ENCODE data around the gene NRXN3. TPM values are rescaled to one million over a fixed set of nuclear protein-coding genes. Genes with fewer than 3 reads are reported as not detected.

The NRXN3 gene
- total and polyA plus RNA-seq, 2 of the 13 experiments (the other 11 are each of a cell fraction or from before 2014, with no cell fraction given), result 0.03 TPM; not detected in 1

DNA sequence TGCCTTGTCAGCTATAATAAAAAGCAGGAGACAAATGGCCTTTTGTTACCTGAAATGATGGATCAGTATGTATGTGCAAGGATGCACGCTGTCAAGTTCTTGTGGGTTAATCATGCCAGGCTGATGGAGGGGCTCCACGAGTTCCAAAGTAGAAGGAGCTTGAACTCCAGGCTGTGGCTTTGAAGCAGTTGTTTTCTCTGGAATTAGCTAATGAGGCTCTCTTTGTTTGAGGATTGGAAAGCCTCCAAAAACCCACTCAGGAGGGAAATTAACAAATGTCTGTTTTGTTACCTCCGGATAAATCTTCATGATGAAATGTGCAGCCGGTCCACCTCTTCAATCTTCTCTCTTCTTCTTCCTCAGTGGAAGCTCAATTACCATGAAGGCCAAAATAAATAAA is 1435.7 kb downstream of the NRXN3 start:
- no peak overlapping the region for H3K27ac ChIP-seq (ENCODE audit: extremely low read length, insufficient read depth, low read length)
- DNase-seq (ENCODE audit: low spot score), result no peak
- H3K4me2 ChIP-seq (ENCODE audit: low read depth, low read length), result no peak overlapping the region
- ATAC-seq, result no peak
- BruUV-seq (replicated peaks), result no TSS peak
- no peaks in the 10 kb centered on the region for H3K36me3 ChIP-seq (replicated peaks in 1 of 2; ENCODE audit: control insufficient read depth in 1 of 2, insufficient read depth in 2 of 2, low read length in 2 of 2)
- no peaks in the 10 kb centered on the region for H3K4me1 ChIP-seq (ENCODE audit: insufficient read depth, low read length)
- ChIA-PET CTCF (ENCODE audit: low intra/inter-chr PET ratio, low total read pairs) (no interaction called here), POLR2A (no interaction called here)
- intact Hi-C loops (cut with micrococcal nuclease; ENCODE audit: unreplicated experiment) (no loop called here), in situ Hi-C loops (cut with HindIII; ENCODE audit: extremely low pct_ligation_motif_present, low pct_unique_long_range_greater_than_20kb) (no loop called here)
- no peaks in the 10 kb centered on the region for H3K79me2 ChIP-seq (ENCODE audit: insufficient read depth, low read length)
- no peak for FAIRE-seq
- 4% methylated on average over 4 of the region's 4 CpGs for WGBS (ENCODE audit: low lambda C conversion rate)
- H3K27me3 ChIP-seq (ENCODE audit: control insufficient read depth in 1 of 2, insufficient read depth in 2 of 2, low read length in 2 of 2), result no peaks in the 10 kb centered on the region
- no peak overlapping the region for H2AFZ ChIP-seq (ENCODE audit: low read length)
- H3K9ac ChIP-seq (ENCODE audit: insufficient read depth, low read depth, low read length), result no peak overlapping the region
- H3K4me3 ChIP-seq (replicated peaks in 1 of 3; ENCODE audit: insufficient read depth in 1 of 3, low read depth in 2 of 3, low read length in 3 of 3), result no peak overlapping the region
- no peaks in the 10 kb centered on the region for H4K20me1 ChIP-seq (ENCODE audit: insufficient read depth, low read length)
- TF ChIP-seq, protein P1, sequence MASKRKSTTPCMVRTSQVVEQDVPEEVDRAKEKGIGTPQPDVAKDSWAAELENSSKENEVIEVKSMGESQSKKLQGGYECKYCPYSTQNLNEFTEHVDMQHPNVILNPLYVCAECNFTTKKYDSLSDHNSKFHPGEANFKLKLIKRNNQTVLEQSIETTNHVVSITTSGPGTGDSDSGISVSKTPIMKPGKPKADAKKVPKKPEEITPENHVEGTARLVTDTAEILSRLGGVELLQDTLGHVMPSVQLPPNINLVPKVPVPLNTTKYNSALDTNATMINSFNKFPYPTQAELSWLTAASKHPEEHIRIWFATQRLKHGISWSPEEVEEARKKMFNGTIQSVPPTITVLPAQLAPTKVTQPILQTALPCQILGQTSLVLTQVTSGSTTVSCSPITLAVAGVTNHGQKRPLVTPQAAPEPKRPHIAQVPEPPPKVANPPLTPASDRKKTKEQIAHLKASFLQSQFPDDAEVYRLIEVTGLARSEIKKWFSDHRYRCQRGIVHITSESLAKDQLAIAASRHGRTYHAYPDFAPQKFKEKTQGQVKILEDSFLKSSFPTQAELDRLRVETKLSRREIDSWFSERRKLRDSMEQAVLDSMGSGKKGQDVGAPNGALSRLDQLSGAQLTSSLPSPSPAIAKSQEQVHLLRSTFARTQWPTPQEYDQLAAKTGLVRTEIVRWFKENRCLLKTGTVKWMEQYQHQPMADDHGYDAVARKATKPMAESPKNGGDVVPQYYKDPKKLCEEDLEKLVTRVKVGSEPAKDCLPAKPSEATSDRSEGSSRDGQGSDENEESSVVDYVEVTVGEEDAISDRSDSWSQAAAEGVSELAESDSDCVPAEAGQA (IDR thresholded peaks at IDR 0.05; ENCODE audit: low read depth), result no peak
- TF ChIP-seq, protein P1 (CRISPR knock-in tag; IDR thresholded peaks at IDR 0.05; ENCODE audit: borderline replicate concordance), result no peak
- TF ChIP-seq, protein P2, sequence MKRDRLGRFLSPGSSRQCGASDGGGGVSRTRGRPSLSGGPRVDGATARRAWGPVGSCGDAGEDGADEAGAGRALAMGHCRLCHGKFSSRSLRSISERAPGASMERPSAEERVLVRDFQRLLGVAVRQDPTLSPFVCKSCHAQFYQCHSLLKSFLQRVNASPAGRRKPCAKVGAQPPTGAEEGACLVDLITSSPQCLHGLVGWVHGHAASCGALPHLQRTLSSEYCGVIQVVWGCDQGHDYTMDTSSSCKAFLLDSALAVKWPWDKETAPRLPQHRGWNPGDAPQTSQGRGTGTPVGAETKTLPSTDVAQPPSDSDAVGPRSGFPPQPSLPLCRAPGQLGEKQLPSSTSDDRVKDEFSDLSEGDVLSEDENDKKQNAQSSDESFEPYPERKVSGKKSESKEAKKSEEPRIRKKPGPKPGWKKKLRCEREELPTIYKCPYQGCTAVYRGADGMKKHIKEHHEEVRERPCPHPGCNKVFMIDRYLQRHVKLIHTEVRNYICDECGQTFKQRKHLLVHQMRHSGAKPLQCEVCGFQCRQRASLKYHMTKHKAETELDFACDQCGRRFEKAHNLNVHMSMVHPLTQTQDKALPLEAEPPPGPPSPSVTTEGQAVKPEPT (CRISPR knock-in tag; IDR thresholded peaks at IDR 0.05; ENCODE audit: low read depth), result no peak
- TF ChIP-seq ZNF274 (CRISPR knock-in tag; IDR thresholded peaks at IDR 0.05) (no peak), ZFP36 (IDR thresholded peaks at IDR 0.05; ENCODE audit: borderline replicate concordance, low read depth, low read length, partially characterized antibody) (no peak), HNRNPH1 (optimal IDR thresholded peaks at IDR 0.05; ENCODE audit: low read depth, low read length) (no peak), NR2C2 (CRISPR knock-in tag; IDR thresholded peaks at IDR 0.05; ENCODE audit: borderline replicate concordance) (no peak), ZNF430 (CRISPR knock-in tag; IDR thresholded peaks at IDR 0.05) (no peak), SMC3 (IDR thresholded peaks at IDR 0.05; ENCODE audit: low read length) (no peak)
- TF ChIP-seq, protein P3, sequence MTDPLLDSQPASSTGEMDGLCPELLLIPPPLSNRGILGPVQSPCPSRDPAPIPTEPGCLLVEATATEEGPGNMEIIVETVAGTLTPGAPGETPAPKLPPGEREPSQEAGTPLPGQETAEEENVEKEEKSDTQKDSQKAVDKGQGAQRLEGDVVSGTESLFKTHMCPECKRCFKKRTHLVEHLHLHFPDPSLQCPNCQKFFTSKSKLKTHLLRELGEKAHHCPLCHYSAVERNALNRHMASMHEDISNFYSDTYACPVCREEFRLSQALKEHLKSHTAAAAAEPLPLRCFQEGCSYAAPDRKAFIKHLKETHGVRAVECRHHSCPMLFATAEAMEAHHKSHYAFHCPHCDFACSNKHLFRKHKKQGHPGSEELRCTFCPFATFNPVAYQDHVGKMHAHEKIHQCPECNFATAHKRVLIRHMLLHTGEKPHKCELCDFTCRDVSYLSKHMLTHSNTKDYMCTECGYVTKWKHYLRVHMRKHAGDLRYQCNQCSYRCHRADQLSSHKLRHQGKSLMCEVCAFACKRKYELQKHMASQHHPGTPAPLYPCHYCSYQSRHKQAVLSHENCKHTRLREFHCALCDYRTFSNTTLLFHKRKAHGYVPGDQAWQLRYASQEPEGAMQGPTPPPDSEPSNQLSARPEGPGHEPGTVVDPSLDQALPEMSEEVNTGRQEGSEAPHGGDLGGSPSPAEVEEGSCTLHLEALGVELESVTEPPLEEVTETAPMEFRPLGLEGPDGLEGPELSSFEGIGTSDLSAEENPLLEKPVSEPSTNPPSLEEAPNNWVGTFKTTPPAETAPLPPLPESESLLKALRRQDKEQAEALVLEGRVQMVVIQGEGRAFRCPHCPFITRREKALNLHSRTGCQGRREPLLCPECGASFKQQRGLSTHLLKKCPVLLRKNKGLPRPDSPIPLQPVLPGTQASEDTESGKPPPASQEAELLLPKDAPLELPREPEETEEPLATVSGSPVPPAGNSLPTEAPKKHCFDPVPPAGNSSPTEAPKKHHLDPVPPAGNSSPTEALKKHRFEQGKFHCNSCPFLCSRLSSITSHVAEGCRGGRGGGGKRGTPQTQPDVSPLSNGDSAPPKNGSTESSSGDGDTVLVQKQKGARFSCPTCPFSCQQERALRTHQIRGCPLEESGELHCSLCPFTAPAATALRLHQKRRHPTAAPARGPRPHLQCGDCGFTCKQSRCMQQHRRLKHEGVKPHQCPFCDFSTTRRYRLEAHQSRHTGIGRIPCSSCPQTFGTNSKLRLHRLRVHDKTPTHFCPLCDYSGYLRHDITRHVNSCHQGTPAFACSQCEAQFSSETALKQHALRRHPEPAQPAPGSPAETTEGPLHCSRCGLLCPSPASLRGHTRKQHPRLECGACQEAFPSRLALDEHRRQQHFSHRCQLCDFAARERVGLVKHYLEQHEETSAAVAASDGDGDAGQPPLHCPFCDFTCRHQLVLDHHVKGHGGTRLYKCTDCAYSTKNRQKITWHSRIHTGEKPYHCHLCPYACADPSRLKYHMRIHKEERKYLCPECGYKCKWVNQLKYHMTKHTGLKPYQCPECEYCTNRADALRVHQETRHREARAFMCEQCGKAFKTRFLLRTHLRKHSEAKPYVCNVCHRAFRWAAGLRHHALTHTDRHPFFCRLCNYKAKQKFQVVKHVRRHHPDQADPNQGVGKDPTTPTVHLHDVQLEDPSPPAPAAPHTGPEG (CRISPR knock-in tag; IDR thresholded peaks at IDR 0.05), result no peak
- peaks cover 82% of the 10 kb centered on the region for H3K9me3 ChIP-seq (ENCODE audit: low read length)

Measured in HepG2 (cell line).